GM12801 (cell line): ENCODE measurements around the gene PRMT7.

Source experiments
- CTCF ChIP-seq: IDR thresholded peaks from one replicate; pipeline ENCODE4 v1.5.1; 2011; ENCODE audit warnings: control low read depth; ENCODE audit not compliant: insufficient read length; ENCODE audit errors: extremely low read depth

The PRMT7 gene

GRCh38 chr16:68286153-68287074 lies 24.4 kb upstream of the PRMT7 start:
- no peak for TF ChIP-seq CTCF

GRCh38 chr16:68287276-68288251 lies 23.3 kb upstream of the PRMT7 start:
- no peak for TF ChIP-seq CTCF

GRCh38 chr16:68288252-68288650 lies 22.6 kb upstream of the PRMT7 start:
- TF ChIP-seq CTCF, result no peak

- TF ChIP-seq CTCF, result no peak
Observed at GRCh38 chr16:68289202-68289601, 21.6 kb upstream of the PRMT7 start.

GRCh38 chr16:68289621-68290329 lies 21.0 kb upstream of the PRMT7 start:
- TF ChIP-seq CTCF, result no peak

GRCh38 chr16:68290450-68290849 lies 20.4 kb upstream of the PRMT7 start:
- no peak for TF ChIP-seq CTCF

- no peak for TF ChIP-seq CTCF
Observed at GRCh38 chr16:68291227-68291626, 19.6 kb upstream of the PRMT7 start.
